Caco-2 (cell line): ENCODE data around the gene ADD1. TPM values are rescaled to one million over a fixed set of nuclear protein-coding genes. Genes with fewer than 3 reads are reported as not detected.

Experiments
- BruUV-seq: library from RNA; stranded (reverse); fragments of 400-500 nt; replicated peaks from 2 replicates; lab custom pipeline; 2021; lab: Mats Ljungman, UMichigan
- CTCF ChIA-PET: fragments of 300-600 bp; sonication (Branson Sonifier 250); formaldehyde crosslinking; loops from one replicate; lab custom pipeline; 2022; ENCODE audit warnings: antibody characterized with exemption; lab: Charles Lee
- POLR2A ChIA-PET: fragments of 300-600 bp; sonication (Branson Sonifier 250); formaldehyde crosslinking; loops from one replicate; lab custom pipeline; 2022; ENCODE audit warnings: antibody characterized with exemption; lab: Charles Lee
- DNase-seq, 2 experiments: peaks; one replicate each; pipeline versions ENCODE4 v3.0.0 to v3.0.0-alpha.2; 2020 to 2022
- H3K27me3 ChIP-seq: replicated peaks from 2 replicates; pipeline ENCODE4 v1.6.0; 2011; ENCODE audit warnings: low read length; ENCODE audit not compliant: control insufficient read depth, insufficient read depth
- H3K36me3 ChIP-seq: 2 replicates; pipeline ENCODE4 v1.5.1; 2011; ENCODE audit warnings: low read length; ENCODE audit not compliant: control insufficient read depth, insufficient read depth
- H3K4me1 ChIP-seq: fragments of 250-450 bp; sonication (Bioruptor Pico); 2 replicates; pipeline ENCODE4 v1.5.1; 2020; ENCODE audit warnings: mild to moderate bottlenecking
- H3K4me3 ChIP-seq: 2 replicates; pipeline ENCODE4 v1.5.1; 2011; ENCODE audit warnings: low read depth, mild to moderate bottlenecking, control low read depth, low read length
- H3K9me3 ChIP-seq: fragments of 250-450 bp; sonication (Bioruptor Pico); 2 replicates; pipeline ENCODE4 v1.5.1; 2020; ENCODE audit warnings: mild to moderate bottlenecking, moderate library complexity
- H3K27ac Mint-ChIP-seq: one replicate; pipeline ENCODE4 v1.8.0; 2022; ENCODE audit warnings: mixed read lengths; ENCODE audit not compliant: unreplicated experiment
- H3K27me3 Mint-ChIP-seq: one replicate; pipeline ENCODE4 v1.8.0; 2022; ENCODE audit warnings: mixed read lengths; ENCODE audit not compliant: insufficient read depth, unreplicated experiment
- H3K36me3 Mint-ChIP-seq: one replicate; pipeline ENCODE4 v1.8.0; 2022; ENCODE audit warnings: mild to moderate bottlenecking, mixed read lengths; ENCODE audit not compliant: insufficient read depth, unreplicated experiment
- H3K4me1 Mint-ChIP-seq: one replicate; pipeline ENCODE4 v1.8.0; 2022; ENCODE audit warnings: low read depth, mixed read lengths; ENCODE audit not compliant: unreplicated experiment
- H3K4me3 Mint-ChIP-seq: one replicate; pipeline ENCODE4 v1.8.0; 2022; ENCODE audit warnings: mild to moderate bottlenecking, moderate library complexity, mixed read lengths; ENCODE audit not compliant: unreplicated experiment
- H3K9me3 Mint-ChIP-seq: one replicate; pipeline ENCODE4 v1.8.0; 2022; ENCODE audit warnings: mixed read lengths; ENCODE audit not compliant: unreplicated experiment
- CTCF ChIP-seq, 2 experiments: fragments of 200-600 bp in 1 of 2; IDR thresholded peaks; 1 replicate in 1 of 2; 2 replicates in 1 of 2; pipeline versions ENCODE4 v1.5.1 to v1.8.0; 2011 to 2022; ENCODE audit warnings: antibody characterized with exemption in 1 of 2, control low read depth in 1 of 2, inconsistent platforms in 1 of 2, low read depth in 1 of 2, low read length in 1 of 2, mild to moderate bottlenecking in 1 of 2, moderate library complexity in 1 of 2; ENCODE audit not compliant: insufficient read depth in 1 of 2, severe bottlenecking in 1 of 2, unreplicated experiment in 1 of 2
- intact Hi-C: fragments of 100-400 bp; cut with micrococcal nuclease; formaldehyde crosslinking; loops from one replicate; pipeline ENCODE4 v1.10.0; 2022; ENCODE audit not compliant: unreplicated experiment
- total RNA-seq: library from RNA; stranded (reverse); gene quantifications from 2 replicates; pipeline ENCODE4 v1.2.3, GENCODE V29; 2022

ADD1 gene
- total RNA-seq, 1 experiment from 2014 or later, result 242 TPM

GRCh38 chr4:2887343-2887742 lies 43.7 kb downstream of the ADD1 start:
- CTCF ChIA-PET, result no interaction called here
- Histone ChIP-seq H3K27me3 (no peaks in the 10 kb centered on the region), H3K4me3 (no peak overlapping the region), H3K4me1 (no peaks in the 10 kb centered on the region), H3K36me3 (no peaks in the 10 kb centered on the region), H3K9me3 (no peaks in the 10 kb centered on the region)
- Mint-ChIP-seq H3K36me3 (peaks cover 49% of the 10 kb centered on the region), H3K4me1 (peaks cover 12% of the 10 kb centered on the region), H3K27ac (no peak overlapping the region), H3K4me3 (no peak overlapping the region), H3K27me3 (no peaks in the 10 kb centered on the region), H3K9me3 (no peaks in the 10 kb centered on the region)
- TF ChIP-seq CTCF (IDR thresholded peaks at IDR 0.05; ENCODE audit: insufficient read depth in 1 of 2, low read depth in 1 of 2, low read length in 1 of 2, severe bottlenecking in 1 of 2, unreplicated experiment in 1 of 2), result no peak
- no peak for DNase-seq
- no TSS peak for BruUV-seq
- POLR2A ChIA-PET, result no interaction called here
- intact Hi-C loops, result no loop called here

DNA sequence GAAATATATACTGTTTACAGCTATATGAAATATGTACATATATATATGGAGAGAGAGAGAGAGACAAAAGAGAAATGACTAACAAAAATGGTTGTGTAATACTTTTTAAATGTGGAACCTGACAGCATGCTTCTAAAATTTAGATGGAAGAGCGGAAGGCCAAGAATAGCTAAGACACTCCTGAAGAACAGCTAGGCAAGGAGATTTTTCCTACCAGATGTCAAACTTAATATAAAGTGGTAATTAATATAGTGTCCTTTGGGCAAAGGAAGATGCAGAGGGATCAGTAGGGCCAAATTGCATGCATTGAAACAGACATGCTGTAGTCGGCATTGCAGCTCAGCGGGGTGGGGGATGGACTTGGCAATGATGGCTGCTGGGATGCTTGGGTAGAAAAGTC lies 45.2 kb downstream of the ADD1 start:
- H3K27ac Mint-ChIP-seq, result no peak overlapping the region
- no peaks in the 10 kb centered on the region for H3K9me3 ChIP-seq
- H3K9me3 Mint-ChIP-seq, result no peaks in the 10 kb centered on the region
- peaks cover 12% of the 10 kb centered on the region for H3K4me1 Mint-ChIP-seq
- no peak for TF ChIP-seq CTCF (IDR thresholded peaks at IDR 0.05; ENCODE audit: insufficient read depth in 1 of 2, low read depth in 1 of 2, low read length in 1 of 2, severe bottlenecking in 1 of 2, unreplicated experiment in 1 of 2)
- BruUV-seq, result no TSS peak
- ChIA-PET POLR2A (no interaction called here), CTCF (no interaction called here)
- no peaks in the 10 kb centered on the region for H3K27me3 Mint-ChIP-seq
- no peak for DNase-seq
- no peaks in the 10 kb centered on the region for H3K4me1 ChIP-seq
- intact Hi-C loops, result no loop called here
- H3K36me3 Mint-ChIP-seq, result peaks cover 52% of the 10 kb centered on the region
- H3K4me3 Mint-ChIP-seq, result no peak overlapping the region
- H3K4me3 ChIP-seq, result no peak overlapping the region
- no peaks in the 10 kb centered on the region for H3K36me3 ChIP-seq
- no peaks in the 10 kb centered on the region for H3K27me3 ChIP-seq

GRCh38 chr4:2891294-2891693 lies 47.6 kb downstream of the ADD1 start:
- no peaks in the 10 kb centered on the region for H3K9me3 ChIP-seq
- H3K36me3 Mint-ChIP-seq, result peaks cover 62% of the 10 kb centered on the region
- H3K27me3 Mint-ChIP-seq, result no peaks in the 10 kb centered on the region
- intact Hi-C loops, result no loop called here
- no peaks in the 10 kb centered on the region for H3K27me3 ChIP-seq
- TF ChIP-seq CTCF (IDR thresholded peaks at IDR 0.05; ENCODE audit: insufficient read depth in 1 of 2, low read depth in 1 of 2, low read length in 1 of 2, severe bottlenecking in 1 of 2, unreplicated experiment in 1 of 2), result no peak
- no peak overlapping the region for H3K4me3 Mint-ChIP-seq
- no peaks in the 10 kb centered on the region for H3K9me3 Mint-ChIP-seq
- H3K4me1 Mint-ChIP-seq, result peaks cover 6% of the 10 kb centered on the region
- 0 out of 2 replicates have a peak, but pooled peaks cover 1% of the 10 kb centered on the region for H3K36me3 ChIP-seq
- CTCF ChIA-PET, result no interaction called here
- DNase-seq, result no peak
- no peaks in the 10 kb centered on the region for H3K4me1 ChIP-seq
- H3K27ac Mint-ChIP-seq, result peak overlapping the region; percentile 35
- H3K4me3 ChIP-seq, result no peak overlapping the region
- POLR2A ChIA-PET, result interaction anchor here (0.6 kb wide), 1 partner anchor 49 kb away, joined by 3 read pairs; no protein-coding TSS in a partner anchor
- no TSS peak for BruUV-seq
